HT1080 (cell line): ENCODE results near the gene DBF4B. TPM values are rescaled to one million over a fixed set of nuclear protein-coding genes. Genes with fewer than 3 reads are reported as not detected.
"Not testable (repeated sequence)": the region's sequence is repeated elsewhere in the genome, so short reads cannot be mapped to it uniquely, and the experiment has no call there.

Experiments
- DNase-seq: peaks from one replicate; pipeline ENCODE4 v3.0.0-alpha.2; 2015; ENCODE audit warnings: low read depth
- polyA plus RNA-seq, 2 experiments: library from polyadenylated mRNA; depleted of rRNA; stranded (reverse); fragments of >200 nt; gene quantifications; 2 replicates each; pipeline ENCODE4 v1.2.3, GENCODE V29; 2015
- total RNA-seq: library from RNA; depleted of rRNA; stranded (reverse); fragments of >200 nt; shearing (Covaris generic); gene quantifications from 2 replicates; pipeline ENCODE4 v1.2.3, GENCODE V29; 2014; rRNA removed

DBF4B gene
- total RNA-seq: 11.4 and 11.6 TPM in 2 replicates
- 11.3 and 11.7 TPM in 2 replicates for polyA plus RNA-seq (2015; cell fraction: cytosol; rRNA removed)
- polyA plus RNA-seq (2015; cell fraction: nucleus; rRNA removed): 32.3 and 37.0 TPM in 2 replicates

GRCh38 chr17:44708401-44709263 lies at the start of gene DBF4B:
Gene DBF4B (plus strand): TSS chr17:44708665. CDS start chr17:44708821, 156 bp downstream.
- peak; percentile 90 for DNase-seq

DNA sequence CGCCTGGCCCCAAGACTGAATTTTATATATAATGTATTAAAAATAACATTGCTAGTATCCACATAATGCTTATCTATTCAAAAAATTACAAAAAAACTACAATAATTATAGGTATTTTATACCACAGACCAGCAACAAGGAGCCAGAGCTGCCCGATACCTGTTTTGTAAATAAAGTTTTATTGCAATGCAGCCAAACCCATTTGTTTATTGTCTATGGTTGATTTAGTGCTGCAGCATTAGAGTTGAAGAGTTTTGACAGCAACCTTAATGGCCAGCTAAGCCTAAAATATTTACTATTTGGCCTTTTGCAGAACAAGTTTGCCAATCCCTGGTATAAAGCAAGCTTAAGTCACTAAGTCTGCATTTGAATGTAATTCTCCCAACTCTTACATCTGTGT lies 46.6 kb upstream of the DBF4B start:
- DNase-seq: no peak

DNA sequence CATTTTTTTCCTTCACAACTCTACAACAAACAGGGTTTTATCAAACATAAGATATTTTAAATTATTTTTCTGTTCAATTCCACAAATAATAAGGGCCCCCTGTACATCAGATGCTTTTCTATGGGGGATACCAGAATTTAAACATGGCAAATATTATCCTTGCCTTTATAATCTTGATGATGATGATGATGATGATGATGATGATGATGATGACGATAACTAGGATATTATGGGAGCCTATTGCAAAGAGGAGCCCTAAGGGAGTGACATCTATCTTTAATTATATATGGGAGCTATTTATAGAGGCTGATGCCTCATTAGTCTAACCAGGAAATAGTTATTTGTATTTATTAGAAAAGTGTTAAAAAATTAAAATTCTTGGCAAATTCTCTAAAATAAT lies 45.4 kb upstream of the DBF4B start:
- no peak for DNase-seq

DNA sequence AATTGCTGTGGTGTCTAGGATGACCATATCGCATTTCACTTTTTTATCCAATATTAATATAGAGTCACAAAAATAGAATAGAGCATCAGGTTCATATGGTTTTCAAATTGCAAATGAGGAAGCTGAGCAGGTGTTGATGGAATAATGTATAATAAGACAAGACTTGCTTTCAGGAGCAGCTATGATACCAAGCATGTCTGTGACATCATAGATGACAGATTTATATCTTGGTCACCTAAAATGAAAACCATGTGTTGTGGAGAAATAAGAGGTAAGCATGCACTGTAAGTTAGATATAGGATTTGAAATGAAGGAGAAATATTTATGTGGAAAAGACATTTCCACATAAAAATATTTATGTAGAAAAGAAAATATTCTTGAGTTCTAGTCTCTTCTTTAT lies 43.6 kb upstream of the DBF4B start:
- no peak for DNase-seq

DNA sequence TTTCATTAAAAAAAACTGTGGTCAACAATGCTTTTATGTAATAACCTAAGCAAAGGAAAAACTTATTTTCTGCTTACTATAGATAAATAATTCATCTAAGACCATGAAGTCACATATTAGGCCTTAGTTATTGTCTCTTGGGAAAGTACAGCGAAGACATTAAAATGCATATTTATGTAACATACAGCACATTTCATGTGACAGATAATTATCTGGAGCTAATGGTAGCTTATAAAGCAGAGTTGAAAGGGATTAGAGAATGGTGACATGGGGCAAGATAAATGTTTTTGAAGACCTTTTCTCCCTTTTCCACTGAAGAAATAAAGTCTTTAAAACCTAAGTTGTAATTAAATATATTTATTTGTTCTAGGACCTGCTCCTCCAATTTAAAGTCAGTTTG lies 42.5 kb upstream of the DBF4B start:
- DNase-seq: no peak

DNA sequence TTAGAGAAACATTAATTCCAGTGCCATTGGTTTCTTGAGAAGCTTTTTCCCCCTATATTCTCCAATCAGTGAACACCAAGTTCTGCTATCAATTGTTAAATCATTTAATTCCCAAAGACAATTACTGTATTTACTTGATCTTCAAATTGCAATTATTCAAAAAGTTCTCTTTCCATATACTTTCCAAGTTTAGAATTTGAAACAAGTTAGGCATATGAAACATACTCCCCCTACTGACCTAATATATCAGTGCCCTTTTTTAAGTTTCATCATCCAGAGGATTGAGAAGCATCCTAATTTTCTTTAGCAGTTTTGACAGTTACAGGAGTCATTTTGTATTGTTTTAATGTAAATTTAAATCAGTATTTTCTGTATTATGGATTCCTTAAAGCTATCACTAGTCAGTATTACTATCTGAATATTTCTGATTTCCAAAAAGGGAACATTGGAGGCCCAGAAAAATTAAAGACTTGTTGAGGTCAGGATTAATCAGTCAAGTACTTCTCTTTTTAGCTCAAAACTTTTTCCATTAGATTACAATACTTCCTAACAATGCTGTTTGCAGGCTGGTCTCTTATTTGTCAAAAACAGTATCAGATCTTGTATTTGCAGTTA lies 35.9 kb upstream of the DBF4B start:
- DNase-seq: peak; percentile 25

GRCh38 chr17:44673893-44674292 lies 34.6 kb upstream of the DBF4B start:
- no peak for DNase-seq

- no peak for DNase-seq
Measured at GRCh38 chr17:44677136-44677535, 31.3 kb upstream of the DBF4B start.

GRCh38 chr17:44683303-44683702 lies 25.2 kb upstream of the DBF4B start:
- DNase-seq: not testable (repeated sequence)

GRCh38 chr17:44687756-44688155 lies 20.7 kb upstream of the DBF4B start:
- DNase-seq: no peak

GRCh38 chr17:44688200-44688599 lies 20.3 kb upstream of the DBF4B start:
- DNase-seq: no peak

DNA sequence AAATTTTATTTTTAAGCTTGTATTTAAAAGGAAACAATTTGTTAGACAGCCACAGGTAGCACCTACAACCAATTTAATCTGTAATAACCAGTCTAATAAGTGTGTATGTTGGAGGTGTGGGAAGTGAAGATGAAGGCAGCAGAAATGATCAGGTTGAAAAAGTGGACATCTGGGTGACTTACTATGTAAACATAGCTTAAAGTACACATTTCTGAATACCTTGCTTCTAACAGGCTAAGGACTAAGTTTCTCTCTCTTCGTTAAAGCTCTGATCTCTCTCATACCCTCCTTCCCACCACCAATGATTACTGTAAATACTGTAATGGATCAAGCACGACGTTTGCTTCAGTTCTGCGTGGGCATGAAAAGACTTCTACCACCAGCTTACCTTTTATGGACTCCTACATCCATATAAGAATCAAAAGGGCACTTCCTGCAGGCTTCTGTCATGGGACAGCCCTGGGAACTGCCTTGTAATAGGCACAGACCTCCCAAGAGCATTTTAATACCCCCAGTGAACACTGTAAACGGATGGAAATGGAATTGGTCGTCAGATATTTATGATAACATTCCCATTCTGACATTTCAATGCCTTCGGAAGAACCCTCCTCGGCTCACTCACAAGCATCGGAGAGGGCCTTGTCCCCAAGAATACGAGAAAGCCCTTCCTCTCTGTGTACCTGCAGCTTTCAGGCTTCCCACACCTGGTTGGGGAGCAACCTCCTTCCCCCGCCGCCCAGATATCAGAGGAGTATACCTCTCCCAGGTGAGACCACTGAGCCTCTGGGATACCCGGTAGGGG lies 19.6 kb upstream of the DBF4B start:
- no peak for DNase-seq

DNA sequence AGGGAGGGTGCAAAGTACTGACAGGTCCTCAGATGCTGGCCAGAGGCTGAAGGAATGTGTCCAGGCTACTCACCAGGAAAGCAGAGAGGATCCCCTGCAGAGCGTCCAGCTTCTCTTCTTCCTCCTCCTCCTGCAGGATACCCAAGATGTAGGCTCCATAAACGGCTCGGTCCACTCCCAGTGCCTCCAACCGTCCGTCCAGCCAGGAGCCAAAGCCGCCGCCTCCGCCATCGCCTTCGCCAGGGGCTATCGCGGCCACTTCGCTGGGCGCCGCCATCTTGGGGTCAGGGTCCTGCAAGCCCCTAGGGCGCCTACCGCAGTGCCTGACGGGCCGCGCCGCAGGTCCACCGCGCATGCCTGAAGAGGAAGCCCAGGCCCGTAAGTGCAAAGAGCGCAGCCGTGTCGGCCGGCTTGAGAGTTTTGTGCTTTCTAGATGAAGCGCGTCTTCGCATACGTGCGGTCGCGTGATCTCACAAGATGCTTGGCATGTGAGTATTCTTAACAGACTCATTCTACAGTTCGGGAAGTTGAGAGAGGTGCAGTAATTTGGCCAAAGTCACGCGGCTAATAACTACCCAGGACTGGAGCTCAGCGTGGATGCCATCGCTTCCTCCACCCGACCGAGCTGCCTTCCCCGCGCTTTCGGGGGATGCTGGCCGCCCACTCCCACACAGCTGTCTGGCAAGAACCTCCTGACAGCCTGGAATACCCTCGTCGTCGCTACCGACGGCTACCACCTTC lies 18.8 kb upstream of the DBF4B start, which contains the start of gene CCDC43:
CCDC43 (minus strand) TSS at position 300 of the 741 bp plus-strand sequence; CDS start at position 277, 23 bp downstream.
- peak; percentile 91 for DNase-seq

- DNase-seq: not testable (repeated sequence)
Measured at GRCh38 chr17:44690746-44691306, 17.6 kb upstream of the DBF4B start.

DNA sequence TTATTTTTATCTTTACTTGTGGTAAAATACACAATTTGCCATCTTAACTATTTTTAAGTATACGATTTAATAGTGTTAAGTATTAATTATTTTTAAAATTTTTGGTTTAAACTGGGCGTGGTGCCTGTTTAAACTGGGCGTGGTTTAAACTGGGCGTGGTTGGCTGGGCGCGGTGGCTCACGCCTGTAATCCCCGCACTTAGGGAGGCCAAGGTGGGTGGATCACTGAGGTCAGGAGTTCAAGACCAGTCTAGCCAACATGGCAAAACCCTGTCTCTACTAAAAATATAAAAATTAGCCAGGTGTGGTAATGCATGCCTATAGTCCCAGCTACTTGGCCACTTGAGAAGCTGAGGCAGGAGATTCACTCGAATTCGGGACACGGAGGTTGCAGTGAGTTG lies 14.9 kb upstream of the DBF4B start:
- DNase-seq: no peak

DNA sequence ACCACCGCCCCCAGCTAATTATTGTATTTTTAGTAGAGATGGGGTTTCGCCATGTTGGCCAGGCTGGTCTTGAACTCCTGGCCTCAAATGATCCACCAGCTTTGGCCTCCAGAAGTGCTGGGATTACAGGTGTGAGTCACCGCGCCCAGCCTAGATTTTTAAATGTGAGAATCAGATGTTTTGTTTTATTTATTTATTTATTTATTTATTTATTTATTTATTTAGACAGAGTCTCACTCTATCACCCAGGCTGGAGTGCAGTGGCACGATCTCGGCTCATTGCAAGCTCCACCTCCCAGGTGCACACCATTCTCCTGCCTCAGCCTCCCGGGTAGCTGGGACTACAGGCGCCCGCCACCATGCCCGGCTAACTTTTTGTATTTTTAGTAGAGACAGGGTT lies 8.2 kb upstream of the DBF4B start:
- DNase-seq: not testable (repeated sequence)

DNA sequence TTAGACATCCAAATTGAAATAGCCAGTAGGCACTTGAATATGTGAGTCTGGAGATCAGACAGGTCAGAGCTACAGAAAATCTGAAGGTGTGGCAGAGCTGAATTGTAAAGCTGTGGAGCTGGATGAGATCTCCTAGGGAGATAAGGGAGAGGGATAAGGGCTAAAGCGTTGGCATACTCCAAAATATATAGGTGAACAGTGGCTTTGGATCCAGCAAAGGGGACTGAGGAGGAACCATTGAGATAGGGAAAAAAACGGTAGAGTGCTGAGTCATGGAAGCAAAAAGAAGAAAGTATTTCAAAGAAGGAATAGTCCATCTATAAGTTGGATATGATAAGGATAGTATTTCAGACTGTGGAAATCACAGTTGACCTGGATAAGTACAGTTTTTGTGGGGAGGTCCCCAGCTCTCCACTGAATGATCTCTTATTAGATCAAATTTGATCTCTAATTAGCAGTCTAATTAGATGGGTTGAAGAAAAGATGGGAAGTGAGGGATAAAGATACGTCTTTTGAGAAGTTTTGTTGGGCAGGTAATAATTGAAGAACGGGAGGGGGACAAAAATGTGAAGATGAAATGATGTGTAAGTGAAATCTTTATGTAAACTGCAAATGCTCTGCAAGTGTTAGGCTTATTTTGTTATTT lies 587 bp upstream of the DBF4B start:
- no peak for DNase-seq

DNA sequence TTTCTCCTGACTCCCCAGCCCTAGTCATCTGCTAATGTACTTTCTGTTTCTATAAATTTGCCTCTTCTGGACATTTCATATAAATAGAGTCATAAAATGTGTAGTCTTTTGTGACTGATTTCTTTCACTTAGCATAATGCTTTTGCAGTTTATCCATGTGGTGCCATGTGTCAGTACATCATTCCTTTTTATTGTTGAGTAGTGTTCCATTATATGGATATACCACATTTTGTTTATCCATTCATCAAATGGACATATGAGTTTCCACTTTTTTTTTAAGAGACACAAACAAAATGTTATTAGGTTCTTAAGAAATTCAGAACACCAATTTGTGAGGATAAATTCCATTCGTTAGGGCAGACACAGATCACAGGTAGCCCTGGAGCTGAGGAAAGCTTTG lies 11.0 kb downstream of the DBF4B start:
- no peak for DNase-seq

GRCh38 chr17:44722254-44722653 lies 13.8 kb downstream of the DBF4B start:
- no peak for DNase-seq

DNA sequence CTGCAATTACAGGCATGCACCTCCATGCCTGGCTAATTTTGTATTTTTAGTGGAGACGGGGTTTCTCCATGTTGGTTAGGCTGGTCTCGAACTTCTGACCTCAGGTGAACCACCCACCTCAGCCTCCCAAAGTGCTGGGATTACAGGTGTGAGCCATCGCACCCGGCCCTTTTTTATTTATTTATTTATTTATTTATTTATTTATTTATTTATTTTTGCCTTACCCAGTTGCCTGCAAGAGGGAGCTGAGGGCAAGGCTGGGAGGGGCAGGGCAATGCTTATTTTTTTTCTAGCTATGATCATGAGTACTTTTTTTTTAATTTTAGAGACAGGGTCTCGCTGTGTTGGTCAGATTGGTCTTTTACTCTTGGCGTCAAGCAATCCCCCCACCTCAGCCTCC lies 17.7 kb downstream of the DBF4B start:
- DNase-seq: not testable (repeated sequence)
